ENCODE measurements around the gene NALCN. TPM values are rescaled to one million over a fixed set of nuclear protein-coding genes. Genes with fewer than 3 reads are reported as not detected.

Gene NALCN
- total and polyA plus RNA-seq, 9 donors = 0.17 to 21.6 (median 1.4) TPM

- Histone ChIP-seq H3K36me3 (no peaks in the 10 kb centered on the region), H3K27ac (no peak overlapping the region), H3K9me3 (no peaks in the 10 kb centered on the region), H3K4me3 (no peak overlapping the region), H3K27me3 (no peaks in the 10 kb centered on the region), H3K4me1 (ENCODE audit: insufficient read depth) (no peaks in the 10 kb centered on the region)
- DNase-seq = no peak
- intact Hi-C loops (cut with DNase I) = no loop called here
- TF ChIP-seq EP300 (IDR thresholded peaks at IDR 0.05) = no peak
- no peak for TF ChIP-seq POLR2A (IDR thresholded peaks at IDR 0.05)
- no peak for TF ChIP-seq CTCF (IDR thresholded peaks at IDR 0.05)
- 57 to 65% (median 59%) methylated on average over 2 of the region's 2 CpGs for WGBS, 3 donors
Observed at GRCh38 chr13:101248739-101249514, 167.4 kb downstream of the NALCN start.

GRCh38 chr13:101242720-101243119 is 173.6 kb downstream of the NALCN start:
- no peaks in the 10 kb centered on the region for H3K27me3 ChIP-seq
- no peak for DNase-seq
- intact Hi-C loops (cut with DNase I) = no loop called here
- H3K4me3 ChIP-seq = no peak overlapping the region
- TF ChIP-seq POLR2A (IDR thresholded peaks at IDR 0.05) = no peak
- TF ChIP-seq EP300 (IDR thresholded peaks at IDR 0.05) = no peak
- no peak for TF ChIP-seq CTCF (IDR thresholded peaks at IDR 0.05)
- no peaks in the 10 kb centered on the region for H3K4me1 ChIP-seq (ENCODE audit: insufficient read depth)
- no peaks in the 10 kb centered on the region for H3K36me3 ChIP-seq
- H3K27ac ChIP-seq = no peak overlapping the region
- H3K9me3 ChIP-seq = no peaks in the 10 kb centered on the region

GRCh38 chr13:101238555-101238954 is 177.8 kb downstream of the NALCN start:
- Histone ChIP-seq H3K9me3 (no peaks in the 10 kb centered on the region), H3K36me3 (no peaks in the 10 kb centered on the region), H3K27me3 (no peaks in the 10 kb centered on the region), H3K4me3 (no peak overlapping the region), H3K27ac (no peak overlapping the region), H3K4me1 (ENCODE audit: insufficient read depth) (no peaks in the 10 kb centered on the region)
- TF ChIP-seq POLR2A (IDR thresholded peaks at IDR 0.05) = no peak
- no peak for TF ChIP-seq CTCF (IDR thresholded peaks at IDR 0.05)
- no peak for TF ChIP-seq EP300 (IDR thresholded peaks at IDR 0.05)
- DNase-seq = no peak
- intact Hi-C loops (cut with DNase I) = no loop called here

- Histone ChIP-seq H3K4me1 (ENCODE audit: insufficient read depth) (no peaks in the 10 kb centered on the region), H3K27ac (no peak overlapping the region), H3K9me3 (no peaks in the 10 kb centered on the region), H3K4me3 (no peak overlapping the region), H3K27me3 (no peaks in the 10 kb centered on the region), H3K36me3 (no peaks in the 10 kb centered on the region)
- WGBS, 3 donors = 72 to 79% (median 76%) methylated on average over 5 of the region's 5 CpGs
- no peak for DNase-seq
- intact Hi-C loops (cut with DNase I) = no loop called here
- TF ChIP-seq CTCF (IDR thresholded peaks at IDR 0.05) (no peak), EP300 (IDR thresholded peaks at IDR 0.05) (no peak), POLR2A (IDR thresholded peaks at IDR 0.05) (no peak)
Observed at GRCh38 chr13:101231751-101232428, 184.4 kb downstream of the NALCN start.

Data from ovary (tissue), 9 donors.